GM12892 (cell line): ENCODE measurements around the gene AFDN.

Source experiments
- POLR2A ChIP-seq: IDR thresholded peaks from 2 replicates; pipeline ENCODE4 v1.6.1; 2011; ENCODE audit warnings: low read depth, low read length, control low read depth
- POLR2AphosphoS5 ChIP-seq: IDR thresholded peaks from 2 replicates; pipeline ENCODE4 v1.6.1; 2011; ENCODE audit warnings: low read depth, low read length, control low read depth
- TAF1 ChIP-seq: IDR thresholded peaks from 2 replicates; pipeline ENCODE4 v1.6.1; 2011; ENCODE audit warnings: low read depth, mild to moderate bottlenecking, control low read depth, low read length, borderline replicate concordance

- TF ChIP-seq TAF1 = no peak
- no peak for TF ChIP-seq POLR2AphosphoS5
- no peak for TF ChIP-seq POLR2A
Measured at GRCh38 chr6:167798453-167798852, 28.3 kb upstream of the AFDN start.
